Right lobe of liver (tissue), 6 donors: ENCODE results near the gene DDOST. TPM values are rescaled to one million over a fixed set of nuclear protein-coding genes. Genes with fewer than 3 reads are reported as not detected.

ENCODE experiments used
- ATAC-seq, 4 donors: fragments of 200-7000 bp; cut with Tn5 transposase; one replicate each; pipeline ENCODE4 v1.9.1; 2020; ENCODE audit warnings: mild to moderate bottlenecking in 4 of 4, moderate library complexity in 4 of 4
- DNase-seq, 3 donors: peaks; one replicate each; pipeline ENCODE4 v3.0.0-alpha.2; 2020
- H3K27ac ChIP-seq, 3 donors: fragments of 200-600 bp; one replicate each; pipeline ENCODE4 v1.8.0; 2022
- H3K27me3 ChIP-seq, 2 donors: fragments of 200-600 bp; one replicate each; pipeline ENCODE4 v1.8.0; 2022
- H3K36me3 ChIP-seq, 4 donors: fragments of 200-600 bp; sonication (generic) in 1 of 4; one replicate each; pipeline versions ENCODE4 v1.5.1 to v1.8.0; 2017 to 2022; ENCODE audit warnings: control low read depth in 1 of 4
- H3K4me1 ChIP-seq, 4 donors: fragments of 200-600 bp; sonication (generic) in 1 of 4; one replicate each; pipeline versions ENCODE4 v1.5.1 to v1.8.0; 2017 to 2022; ENCODE audit warnings: control low read depth in 1 of 4
- H3K4me3 ChIP-seq, 3 donors: fragments of 200-600 bp; one replicate each; pipeline ENCODE4 v1.8.0; 2022
- H3K9me3 ChIP-seq, 4 donors: fragments of 200-600 bp; sonication (generic) in 1 of 4; one replicate each; pipeline versions ENCODE4 v1.5.1 to v1.8.0; 2017 to 2022; ENCODE audit warnings: control low read depth in 1 of 4
- CTCF ChIP-seq, 4 donors: fragments of 200-600 bp in 3 of 4; fragments of 450-650 bp in 1 of 4; IDR thresholded peaks; one replicate each; pipeline versions ENCODE4 v1.5.1 to v1.8.0; 2016 to 2022; ENCODE audit warnings: antibody characterized with exemption in 4 of 4, mild to moderate bottlenecking in 2 of 4
- POLR2A ChIP-seq: fragments of 450-650 bp; IDR thresholded peaks from one replicate; pipeline ENCODE4 v1.6.1; 2017; ENCODE audit warnings: antibody characterized with exemption, mild to moderate bottlenecking
- WGBS: methylation state at CpG from one replicate; pipeline ENCODE4 v1.1.6; 2018; ENCODE audit warnings: low coverage, low lambda C conversion rate; ENCODE audit not compliant: insufficient coverage; ENCODE audit errors: missing lambda C conversion rate; 5-methylcytosine and 5-hydroxymethylcytosine counted together
- intact Hi-C, 2 donors: fragments of 100-400 bp; cut with DNase I; formaldehyde crosslinking; loops; one replicate each; pipeline versions ENCODE4 v1.11.2 to v1.14.1; 2022
- total RNA-seq, 6 experiments: library from RNA; depleted of rRNA in 2 of 6; stranded (reverse); fragments of >200 nt in 2 of 6; fragmentation: NEBNext Ultra II Directional in 3 of 6; extraction: Animal tissue kit (Norgen Biotek cat#: 25700) in 3 of 6; gene quantifications; one replicate each; pipeline versions ENCODE4 v1.1.0 to v1.2.4, GENCODE V29; 2016 to 2023
- donor health status: DM: no; HTN: yes; CAD: no.
- donor health status: DM: no; HTN: no; CAD: no.
- donor health status: DM: no; HTN: no; CAD: no.
- donor health status: DM: no; HTN: yes; CAD: no.
- donor health status: DM: no; HTN: yes; CAD: no.

The DDOST gene
- total RNA-seq, 6 experiments from 2014 or later, result 53.0 to 132 (median 100) TPM

- Histone ChIP-seq H3K4me3 (peak overlapping the region; percentile 45 to 61 (median 56)), H3K27ac (peak overlapping the region; percentile 21 to 64 (median 27)), H3K9me3 (no peaks in the 10 kb centered on the region), H3K4me1 (no peaks in the 10 kb centered on the region), H3K27me3 (no peaks in the 10 kb centered on the region), H3K36me3 (no peaks in the 10 kb centered on the region)
- WGBS, result 7% methylated on average over 7 of the region's 46 CpGs
- intact Hi-C loops, result loop anchor here (5.0 to 10.0 kb wide), 2 partner anchors 498 to 501 kb away; no protein-coding TSS in a partner anchor
- TF ChIP-seq POLR2A (peak; percentile 24), CTCF (IDR thresholded peaks at IDR 0.05) (peak; percentile 82 to 93 (median 89))
- DNase-seq, result peak; percentile 80 to 85 (median 85)
- peak; percentile 92 to 96 (median 92) for ATAC-seq
Measured at GRCh38 chr1:20696397-20697333, 35.5 kb upstream of the DDOST start.

- H3K36me3 ChIP-seq, result no peaks in the 10 kb centered on the region
- no peak for TF ChIP-seq POLR2A
- TF ChIP-seq CTCF (IDR thresholded peaks at IDR 0.05), result no peak
- ATAC-seq (no peak), DNase-seq (no peak)
- WGBS, result 82% methylated on average over 10 of the region's 10 CpGs
- no peak overlapping the region for H3K27ac ChIP-seq
- no peaks in the 10 kb centered on the region for H3K4me1 ChIP-seq
- no peak overlapping the region for H3K4me3 ChIP-seq
- H3K27me3 ChIP-seq, result no peaks in the 10 kb centered on the region
- intact Hi-C loops, result loop anchor here (5.0 to 10.0 kb wide), 2 partner anchors 499 to 502 kb away; no protein-coding TSS in a partner anchor
- no peaks in the 10 kb centered on the region for H3K9me3 ChIP-seq
Measured at GRCh38 chr1:20695515-20695914, 34.3 kb upstream of the DDOST start.

GRCh38 chr1:20693623-20694022, 32.5 kb upstream of the DDOST start:
- H3K27ac ChIP-seq, result no peak overlapping the region
- TF ChIP-seq POLR2A (no peak), CTCF (IDR thresholded peaks at IDR 0.05) (no peak)
- H3K9me3 ChIP-seq, result no peaks in the 10 kb centered on the region
- H3K4me3 ChIP-seq, result no peak overlapping the region
- DNase-seq (no peak), ATAC-seq (no peak)
- WGBS, result 83% methylated on average over 2 of the region's 2 CpGs
- no peaks in the 10 kb centered on the region for H3K36me3 ChIP-seq
- H3K27me3 ChIP-seq, result no peaks in the 10 kb centered on the region
- intact Hi-C loops, result loop anchor here in 1 of 2 donors (10.0 kb wide), 1 partner anchor 501 kb away; no protein-coding TSS in a partner anchor
- no peaks in the 10 kb centered on the region for H3K4me1 ChIP-seq

GRCh38 chr1:20691872-20692271, 30.7 kb upstream of the DDOST start:
- ATAC-seq (no peak), DNase-seq (no peak)
- 89% methylated on average over 1 of the region's 1 CpG for WGBS
- Histone ChIP-seq H3K27ac (no peak overlapping the region), H3K4me3 (no peak overlapping the region), H3K4me1 (no peaks in the 10 kb centered on the region), H3K27me3 (no peaks in the 10 kb centered on the region), H3K36me3 (no peaks in the 10 kb centered on the region), H3K9me3 (no peaks in the 10 kb centered on the region)
- TF ChIP-seq CTCF (IDR thresholded peaks at IDR 0.05), result no peak
- no peak for TF ChIP-seq POLR2A
- intact Hi-C loops, result loop anchor here in 1 of 2 donors (10.0 kb wide), 1 partner anchor 503 kb away; no protein-coding TSS in a partner anchor
